Measurements from ENCODE around the gene ENTREP3.

GRCh38 chr1:155272466-155273342 is 17.4 kb upstream of the ENTREP3 start:
- TF ChIP-seq CTCF (IDR thresholded peaks at IDR 0.05; ENCODE audit: insufficient read depth, low read length), result no peak
- no peak for TF ChIP-seq REST (IDR thresholded peaks at IDR 0.05; ENCODE audit: insufficient replicate concordance, low read depth)
- no peak for TF ChIP-seq SPI1 (IDR thresholded peaks at IDR 0.05; ENCODE audit: borderline replicate concordance, low read depth)
